Naive thymus-derived CD8-positive, alpha-beta T cell (primary cell): Measurements from ENCODE around the gene SPRYD3. TPM values are rescaled to one million over a fixed set of nuclear protein-coding genes. Genes with fewer than 3 reads are reported as not detected.

Experiments
- ATAC-seq, 2 donors: fragments of 150-1000 bp; cut with Tn5 transposase in 1 of 2; sonication (Bioruptor Pico), chemical (Tn5 transposase) in 1 of 2; 1 replicate in 1 of 2; 2 replicates in 1 of 2; pipeline ENCODE4 v1.10.0; 2021; ENCODE audit warnings: mild to moderate bottlenecking in 2 of 2, moderate library complexity in 2 of 2
- POLR2A ChIA-PET: fragments of 350-600 bp; sonication (Branson Sonifier 250); formaldehyde crosslinking; loops from one replicate; lab custom pipeline; 2021; ENCODE audit warnings: antibody characterized with exemption; lab: Charles Lee
- DNase-seq, 10 donors: peaks; one replicate each; pipeline versions ENCODE4 v3.0.0 to v3.0.0-alpha.2; 2020 to 2022
- H3K27ac Mint-ChIP-seq, 10 donors: one replicate each; pipeline ENCODE4 v1.8.0; 2020 to 2022; ENCODE audit warnings: mild to moderate bottlenecking in 10 of 10, mixed read lengths in 10 of 10, moderate library complexity in 4 of 10, inconsistent platforms in 1 of 10
- H3K27me3 Mint-ChIP-seq, 5 donors: one replicate each; pipeline ENCODE4 v1.8.0; 2021 to 2022; ENCODE audit warnings: mixed read lengths in 5 of 5
- H3K36me3 Mint-ChIP-seq, 3 donors: one replicate each; pipeline ENCODE4 v1.8.0; 2020 to 2022; ENCODE audit warnings: mixed read lengths in 3 of 3, mild to moderate bottlenecking in 2 of 3, inconsistent platforms in 1 of 3
- H3K4me1 Mint-ChIP-seq, 4 donors: one replicate each; pipeline ENCODE4 v1.8.0; 2021 to 2022; ENCODE audit warnings: mixed read lengths in 4 of 4
- H3K4me3 Mint-ChIP-seq, 10 donors: one replicate each; pipeline ENCODE4 v1.8.0; 2020 to 2022; ENCODE audit warnings: mild to moderate bottlenecking in 10 of 10, mixed read lengths in 10 of 10, moderate library complexity in 6 of 10, inconsistent platforms in 1 of 10
- H3K9me3 Mint-ChIP-seq, 9 donors: one replicate each; pipeline ENCODE4 v1.8.0; 2020 to 2022; ENCODE audit warnings: mixed read lengths in 9 of 9, mild to moderate bottlenecking in 3 of 9, inconsistent platforms in 1 of 9, moderate library complexity in 1 of 9
- polyA plus RNA-seq, 3 donors: library from polyadenylated mRNA; unstranded; fragments of 300-500 nt; fragmentation: Illumina TruSeq; gene quantifications; one replicate each; pipeline ENCODE4 v1.2.3, GENCODE V29; 2021
- total RNA-seq, 8 experiments: library from RNA in 2 of 8; stranded (reverse) in 2 of 8; gene quantifications; one replicate each; pipeline ENCODE4 v1.2.3 and lab custom pipeline; 2021 to 2026

SPRYD3 gene
- total and polyA plus RNA-seq, 5 experiments from 2014 or later = 47.8 to 53.2 (median 50.0) TPM

GRCh38 chr12:53091756-53092155, 12.6 kb upstream of the SPRYD3 start:
- POLR2A ChIA-PET = interaction anchor here (4.7 kb wide), 1 partner anchor 12 kb away, joined by 26 read pairs; the partner anchor contains the start of gene SPRYD3
- no peak for ATAC-seq
- peaks cover 7 to 14% (median 12%) of the 10 kb centered on the region in 4 donors for H3K4me1 Mint-ChIP-seq
- no peaks in the 10 kb centered on the region for H3K9me3 Mint-ChIP-seq
- H3K36me3 Mint-ChIP-seq = peaks cover 0 to 2% (median 0%) of the 10 kb centered on the region in 3 donors
- no peak overlapping the region for H3K4me3 Mint-ChIP-seq
- H3K27me3 Mint-ChIP-seq = peaks cover 0 to 9% (median 7%) of the 10 kb centered on the region in 5 donors
- H3K27ac Mint-ChIP-seq = peak overlapping the region in 1 of 10 donors; percentile 4
- DNase-seq = no peak

- peaks cover 0 to 2% (median 0%) of the 10 kb centered on the region in 3 donors for H3K36me3 Mint-ChIP-seq
- ATAC-seq (no peak), DNase-seq (no peak)
- no peak overlapping the region for H3K27ac Mint-ChIP-seq
- POLR2A ChIA-PET = interaction anchor here (0.5 to 1.6 kb wide), 4 partner anchors 11 to 225 kb away, joined by 3 to 6 read pairs (median 4); partner anchors contain the start of genes SOAT2 and SPRYD3
- peaks cover 6 to 8% (median 6%) of the 10 kb centered on the region in 4 donors for H3K4me1 Mint-ChIP-seq
- H3K27me3 Mint-ChIP-seq = peaks cover 0 to 10% (median 7%) of the 10 kb centered on the region in 5 donors
- H3K9me3 Mint-ChIP-seq = no peaks in the 10 kb centered on the region
- H3K4me3 Mint-ChIP-seq = no peak overlapping the region
Observed at GRCh38 chr12:53090554-53090953, 11.4 kb upstream of the SPRYD3 start.

- H3K9me3 Mint-ChIP-seq = no peaks in the 10 kb centered on the region
- POLR2A ChIA-PET = interaction anchor here (0.6 to 1.6 kb wide), 3 partner anchors 13 to 162 kb away, joined by 4 to 6 read pairs (median 4); partner anchors contain the start of gene SOAT2
- DNase-seq (no peak), ATAC-seq (no peak)
- H3K4me1 Mint-ChIP-seq = peaks cover 6 to 8% (median 6%) of the 10 kb centered on the region in 4 donors
- no peak overlapping the region for H3K4me3 Mint-ChIP-seq
- H3K27me3 Mint-ChIP-seq = peaks cover 0 to 10% (median 7%) of the 10 kb centered on the region in 5 donors
- no peak overlapping the region for H3K27ac Mint-ChIP-seq
- peaks cover 0 to 2% (median 0%) of the 10 kb centered on the region in 3 donors for H3K36me3 Mint-ChIP-seq
Observed at GRCh38 chr12:53090105-53090504, 10.9 kb upstream of the SPRYD3 start.

GRCh38 chr12:53086361-53086760, 7.2 kb upstream of the SPRYD3 start:
- Mint-ChIP-seq H3K27me3 (peaks cover 0 to 10% (median 7%) of the 10 kb centered on the region in 5 donors), H3K9me3 (no peaks in the 10 kb centered on the region), H3K4me1 (peaks cover 0 to under 1% (median 0%) of the 10 kb centered on the region in 4 donors), H3K27ac (no peak overlapping the region), H3K4me3 (no peak overlapping the region), H3K36me3 (no peaks in the 10 kb centered on the region)
- ATAC-seq = no peak
- DNase-seq = no peak
- POLR2A ChIA-PET = interaction anchor here (0.6 to 1.5 kb wide), 5 partner anchors 10 to 178 kb away, joined by 3 to 4 read pairs (median 3); partner anchors contain the start of gene SOAT2

- H3K27me3 Mint-ChIP-seq = peaks cover 0 to 10% (median 0%) of the 10 kb centered on the region in 5 donors
- no peaks in the 10 kb centered on the region for H3K9me3 Mint-ChIP-seq
- POLR2A ChIA-PET = no interaction called here
- no peak overlapping the region for H3K27ac Mint-ChIP-seq
- no peak overlapping the region for H3K4me3 Mint-ChIP-seq
- peaks cover 6 to 30% (median 24%) of the 10 kb centered on the region in 4 donors for H3K4me1 Mint-ChIP-seq
- ATAC-seq = no peak
- no peaks in the 10 kb centered on the region for H3K36me3 Mint-ChIP-seq
- no peak for DNase-seq
Observed at GRCh38 chr12:53082637-53083175, 3.5 kb upstream of the SPRYD3 start.

- peak overlapping the region; percentile 85 to 99 (median 94) for H3K4me3 Mint-ChIP-seq
- H3K9me3 Mint-ChIP-seq = no peaks in the 10 kb centered on the region
- H3K27me3 Mint-ChIP-seq = no peaks in the 10 kb centered on the region
- H3K4me1 Mint-ChIP-seq = peaks cover 24 to 67% (median 54%) of the 10 kb centered on the region in 4 donors
- H3K36me3 Mint-ChIP-seq = peaks cover 0 to 39% (median 6%) of the 10 kb centered on the region in 3 donors
- H3K27ac Mint-ChIP-seq = peak overlapping the region; percentile 91 to 98 (median 97)
- ATAC-seq (peak; percentile 53 to 62), DNase-seq (peak in 9 of 10 donors; percentile 30 to 79 (median 58))
- POLR2A ChIA-PET = interaction anchor here (0.6 to 4.4 kb wide), 21 partner anchors 10 to 547 kb away, joined by 3 to 58 read pairs (median 6); partner anchors contain the start of genes ATF7, CSAD, EIF4B and IGFBP6
Observed at GRCh38 chr12:53078425-53079225, 565 bp downstream of the SPRYD3 start.

GRCh38 chr12:53077030-53077429, 2.2 kb downstream of the SPRYD3 start:
- peaks cover 26 to 70% (median 64%) of the 10 kb centered on the region in 4 donors for H3K4me1 Mint-ChIP-seq
- no peak for DNase-seq
- ATAC-seq = no peak
- H3K27ac Mint-ChIP-seq = peak overlapping the region in 5 of 10 donors; percentile 7 to 60 (median 43)
- no peaks in the 10 kb centered on the region for H3K27me3 Mint-ChIP-seq
- H3K4me3 Mint-ChIP-seq = peak overlapping the region in 8 of 10 donors; percentile 31 to 95 (median 92)
- POLR2A ChIA-PET = interaction anchor here (1.4 kb wide), 1 partner anchor 9 kb away, joined by 4 read pairs; no protein-coding TSS in a partner anchor
- no peaks in the 10 kb centered on the region for H3K9me3 Mint-ChIP-seq
- H3K36me3 Mint-ChIP-seq = peaks cover 0 to 55% (median 6%) of the 10 kb centered on the region in 3 donors

- H3K4me1 Mint-ChIP-seq = peaks cover 28 to 75% (median 66%) of the 10 kb centered on the region in 4 donors
- POLR2A ChIA-PET = interaction anchor here (1.4 kb wide), 1 partner anchor 9 kb away, joined by 4 read pairs; no protein-coding TSS in a partner anchor
Observed at GRCh38 chr12:53076461-53076860, 2.7 kb downstream of the SPRYD3 start.

GRCh38 chr12:53074999-53075370, 4.2 kb downstream of the SPRYD3 start:
- DNase-seq (no peak), ATAC-seq (no peak)
- H3K9me3 Mint-ChIP-seq = no peaks in the 10 kb centered on the region
- POLR2A ChIA-PET = interaction anchor here (1.2 kb wide), 1 partner anchor 106 kb away, joined by 3 read pairs; the partner anchor contains the start of genes CSAD and ZNF740
- peak overlapping the region in 2 of 10 donors; percentile 3 to 80 for H3K27ac Mint-ChIP-seq
- H3K4me3 Mint-ChIP-seq = peak overlapping the region in 1 of 10 donors; percentile 30
- H3K36me3 Mint-ChIP-seq = peaks cover 0 to 75% (median 11%) of the 10 kb centered on the region in 3 donors
- peaks cover 26 to 72% (median 64%) of the 10 kb centered on the region in 4 donors for H3K4me1 Mint-ChIP-seq
- no peaks in the 10 kb centered on the region for H3K27me3 Mint-ChIP-seq

More at GRCh38 chr12:53076461-53076860, 2.7 kb downstream of the SPRYD3 start:
- H3K27ac Mint-ChIP-seq = peak overlapping the region in 5 of 10 donors; percentile 7 to 70 (median 51)
- DNase-seq = no peak
- H3K36me3 Mint-ChIP-seq = peaks cover 0 to 60% (median 6%) of the 10 kb centered on the region in 3 donors
- peak overlapping the region in 1 of 10 donors; percentile 14 for H3K4me3 Mint-ChIP-seq
- no peaks in the 10 kb centered on the region for H3K9me3 Mint-ChIP-seq
- H3K27me3 Mint-ChIP-seq = no peaks in the 10 kb centered on the region
- no peak for ATAC-seq

GRCh38 chr12:53074283-53074998, 4.7 kb downstream of the SPRYD3 start:
- Mint-ChIP-seq H3K4me3 (peak overlapping the region in 1 of 10 donors; percentile 30), H3K4me1 (peaks cover 26 to 67% (median 59%) of the 10 kb centered on the region in 4 donors), H3K36me3 (peaks cover 0 to 78% (median 11%) of the 10 kb centered on the region in 3 donors), H3K9me3 (no peaks in the 10 kb centered on the region), H3K27ac (peak overlapping the region in 4 of 10 donors; percentile 6 to 55 (median 17)), H3K27me3 (no peaks in the 10 kb centered on the region)
- POLR2A ChIA-PET = no interaction called here
- DNase-seq (no peak), ATAC-seq (no peak)

- Mint-ChIP-seq H3K27me3 (no peaks in the 10 kb centered on the region), H3K27ac (peak overlapping the region in 3 of 10 donors; percentile 6 to 56 (median 43)), H3K4me1 (peaks cover 23 to 64% (median 57%) of the 10 kb centered on the region in 4 donors), H3K9me3 (no peaks in the 10 kb centered on the region), H3K36me3 (peaks cover 0 to 80% (median 11%) of the 10 kb centered on the region in 3 donors), H3K4me3 (peak overlapping the region in 1 of 10 donors; percentile 14)
- DNase-seq (no peak), ATAC-seq (no peak)
- POLR2A ChIA-PET = no interaction called here
Observed at GRCh38 chr12:53073881-53074280, 5.3 kb downstream of the SPRYD3 start.
